Measurements from ENCODE around the gene DHX29. TPM values are rescaled to one million over a fixed set of nuclear protein-coding genes. Genes with fewer than 3 reads are reported as not detected.
A peak's percentile ranks its signal among the peaks of the same experiment; 100 is the strongest.

Gene DHX29, protein sequence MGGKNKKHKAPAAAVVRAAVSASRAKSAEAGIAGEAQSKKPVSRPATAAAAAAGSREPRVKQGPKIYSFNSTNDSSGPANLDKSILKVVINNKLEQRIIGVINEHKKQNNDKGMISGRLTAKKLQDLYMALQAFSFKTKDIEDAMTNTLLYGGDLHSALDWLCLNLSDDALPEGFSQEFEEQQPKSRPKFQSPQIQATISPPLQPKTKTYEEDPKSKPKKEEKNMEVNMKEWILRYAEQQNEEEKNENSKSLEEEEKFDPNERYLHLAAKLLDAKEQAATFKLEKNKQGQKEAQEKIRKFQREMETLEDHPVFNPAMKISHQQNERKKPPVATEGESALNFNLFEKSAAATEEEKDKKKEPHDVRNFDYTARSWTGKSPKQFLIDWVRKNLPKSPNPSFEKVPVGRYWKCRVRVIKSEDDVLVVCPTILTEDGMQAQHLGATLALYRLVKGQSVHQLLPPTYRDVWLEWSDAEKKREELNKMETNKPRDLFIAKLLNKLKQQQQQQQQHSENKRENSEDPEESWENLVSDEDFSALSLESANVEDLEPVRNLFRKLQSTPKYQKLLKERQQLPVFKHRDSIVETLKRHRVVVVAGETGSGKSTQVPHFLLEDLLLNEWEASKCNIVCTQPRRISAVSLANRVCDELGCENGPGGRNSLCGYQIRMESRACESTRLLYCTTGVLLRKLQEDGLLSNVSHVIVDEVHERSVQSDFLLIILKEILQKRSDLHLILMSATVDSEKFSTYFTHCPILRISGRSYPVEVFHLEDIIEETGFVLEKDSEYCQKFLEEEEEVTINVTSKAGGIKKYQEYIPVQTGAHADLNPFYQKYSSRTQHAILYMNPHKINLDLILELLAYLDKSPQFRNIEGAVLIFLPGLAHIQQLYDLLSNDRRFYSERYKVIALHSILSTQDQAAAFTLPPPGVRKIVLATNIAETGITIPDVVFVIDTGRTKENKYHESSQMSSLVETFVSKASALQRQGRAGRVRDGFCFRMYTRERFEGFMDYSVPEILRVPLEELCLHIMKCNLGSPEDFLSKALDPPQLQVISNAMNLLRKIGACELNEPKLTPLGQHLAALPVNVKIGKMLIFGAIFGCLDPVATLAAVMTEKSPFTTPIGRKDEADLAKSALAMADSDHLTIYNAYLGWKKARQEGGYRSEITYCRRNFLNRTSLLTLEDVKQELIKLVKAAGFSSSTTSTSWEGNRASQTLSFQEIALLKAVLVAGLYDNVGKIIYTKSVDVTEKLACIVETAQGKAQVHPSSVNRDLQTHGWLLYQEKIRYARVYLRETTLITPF (N-terminal part only)
- total RNA-seq (44.4 TPM), polyA plus RNA-seq (17.1 TPM)

DNA sequence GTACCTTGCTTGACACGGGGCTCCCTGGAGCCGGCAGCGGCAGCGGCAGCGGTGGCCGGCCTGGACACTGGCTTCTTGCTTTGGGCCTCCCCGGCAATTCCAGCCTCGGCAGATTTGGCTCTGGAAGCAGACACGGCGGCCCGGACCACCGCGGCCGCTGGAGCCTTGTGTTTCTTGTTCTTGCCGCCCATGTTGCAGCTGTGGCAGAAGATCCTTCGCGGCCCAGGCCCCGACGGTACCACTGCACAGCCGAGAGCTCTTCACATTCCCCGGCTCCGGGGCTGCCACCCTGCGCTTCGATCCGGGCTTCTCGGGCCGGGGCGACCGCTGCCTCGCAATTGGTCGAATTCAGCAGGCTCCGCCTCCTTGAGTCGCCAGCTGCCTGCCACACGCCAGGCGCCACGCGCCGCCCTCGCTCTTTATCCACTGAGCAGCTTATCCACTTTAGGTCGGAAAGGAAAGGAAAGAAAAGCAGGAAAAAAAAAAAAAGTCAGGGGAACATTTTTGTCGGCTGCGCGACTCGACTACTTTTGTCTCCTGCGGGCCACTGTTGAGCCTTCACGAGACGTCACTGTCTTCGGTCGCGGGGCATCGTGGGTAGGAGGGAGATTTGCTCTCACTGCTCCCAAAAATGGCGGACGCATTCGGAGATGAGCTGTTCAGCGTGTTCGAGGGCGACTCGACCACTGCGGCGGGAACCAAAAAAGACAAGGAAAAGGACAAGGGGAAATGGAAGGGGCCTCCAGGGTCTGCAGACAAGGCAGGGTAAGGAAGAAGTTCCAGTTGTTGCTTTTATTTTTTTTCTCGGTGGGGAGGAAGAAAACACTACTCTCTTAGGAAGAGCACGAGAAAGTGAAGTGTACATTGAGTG, at the start of gene DHX29, which contains the start of gene MTREX:
DHX29 (minus strand) TSS at position 312 of the 871 bp plus-strand sequence; CDS start at position 191, 121 bp downstream.
MTREX (plus strand) TSS at position 607 of the 871 bp plus-strand sequence; CDS start at position 632, 25 bp downstream.
- DNase-seq (ENCODE audit: extremely low spot score): peak; percentile 92
- Histone ChIP-seq H3K36me3 (ENCODE audit: insufficient read depth) (peaks cover 1% of the 10 kb centered on the region), H3K4me3 (ENCODE audit: low read depth, low read length) (peak within 1 kb of the TSS; percentile 65), H3K27ac (ENCODE audit: low read depth) (peak within 1 kb of the TSS; percentile 82), H3K4me1 (ENCODE audit: insufficient read depth) (peaks cover 4% of the 10 kb centered on the region)
- WGBS: under 1% methylated on average over 62 of the region's 62 CpGs

DNA sequence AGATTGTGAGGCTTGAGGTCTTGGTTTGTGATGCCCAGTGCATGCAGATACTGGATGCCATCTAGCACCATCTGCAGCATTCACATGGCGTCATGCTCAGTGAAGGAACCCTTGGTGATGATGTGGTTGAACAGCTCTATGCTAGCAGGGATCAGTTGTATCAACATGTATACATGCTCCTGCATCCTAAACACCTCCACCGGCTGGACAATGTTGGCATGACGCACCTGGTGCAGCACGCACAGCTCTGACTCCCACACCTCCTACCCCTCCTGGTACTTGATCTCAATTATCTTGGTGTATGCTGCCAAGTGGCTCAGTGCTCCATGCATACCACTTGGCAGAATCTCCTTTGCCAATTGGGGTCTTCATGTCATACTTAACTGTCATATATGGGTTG, 49.4 kb upstream of the DHX29 start:
- Histone ChIP-seq H3K36me3 (ENCODE audit: insufficient read depth) (peaks cover 2% of the 10 kb centered on the region), H3K27ac (ENCODE audit: low read depth) (no peak overlapping the region), H3K4me3 (ENCODE audit: low read depth, low read length) (no peak overlapping the region), H3K4me1 (ENCODE audit: insufficient read depth) (no peaks in the 10 kb centered on the region)
- 92% methylated on average over 4 of the region's 4 CpGs for WGBS
- DNase-seq (ENCODE audit: extremely low spot score): no peak

DNA sequence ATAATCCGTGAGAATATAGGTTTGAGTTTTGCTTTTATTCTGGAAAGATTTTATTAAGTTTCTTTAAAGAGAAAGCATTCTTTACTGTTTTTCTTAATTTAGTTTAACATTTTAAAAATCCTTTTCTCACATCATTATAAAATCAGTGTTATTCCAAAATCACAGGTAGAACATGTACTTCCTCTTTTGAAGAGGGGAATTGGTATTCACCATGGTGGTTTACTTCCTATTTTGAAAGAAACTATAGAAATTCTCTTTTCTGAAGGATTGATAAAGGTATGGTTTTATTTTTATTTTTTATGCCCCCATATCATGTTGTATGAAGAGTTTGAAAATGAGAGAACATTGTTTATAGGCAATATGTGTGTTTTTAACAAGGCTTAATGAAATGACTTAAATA, 43.3 kb upstream of the DHX29 start:
- 93% methylated on average over 1 of the region's 1 CpG for WGBS
- H3K36me3 ChIP-seq (ENCODE audit: insufficient read depth): peaks cover 2% of the 10 kb centered on the region

DNA sequence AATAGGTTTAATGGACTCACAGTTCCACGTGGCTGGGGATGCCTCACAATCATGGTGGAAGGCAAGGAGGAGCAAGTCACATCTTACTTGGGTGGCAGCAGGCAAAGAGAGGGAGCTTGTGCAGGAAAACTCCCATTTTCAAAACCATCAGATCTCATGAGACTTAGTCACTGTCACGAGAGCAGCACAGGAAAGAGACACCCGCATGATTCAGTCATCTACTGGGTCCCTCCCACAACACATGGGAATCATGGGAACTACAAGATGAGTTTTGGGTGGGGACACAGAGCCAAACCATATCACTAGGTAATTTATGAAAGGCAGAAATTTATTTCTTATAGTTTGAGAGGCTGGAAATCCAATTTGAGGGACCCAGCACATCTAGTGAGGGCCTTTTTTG, 40.3 kb upstream of the DHX29 start:
- DNase-seq (ENCODE audit: extremely low spot score): no peak
- no peak overlapping the region for H3K27ac ChIP-seq (ENCODE audit: low read depth)
- no peaks in the 10 kb centered on the region for H3K4me1 ChIP-seq (ENCODE audit: insufficient read depth)
- H3K36me3 ChIP-seq (ENCODE audit: insufficient read depth): peaks cover 2% of the 10 kb centered on the region
- WGBS: 93% methylated on average over 3 of the region's 3 CpGs
- H3K4me3 ChIP-seq (ENCODE audit: low read depth, low read length): no peak overlapping the region

More for the DNA sequence above, 43.3 kb upstream of the DHX29 start:
- no peak overlapping the region for H3K27ac ChIP-seq (ENCODE audit: low read depth)
- no peak for DNase-seq (ENCODE audit: extremely low spot score)
- H3K4me1 ChIP-seq (ENCODE audit: insufficient read depth): no peaks in the 10 kb centered on the region
- no peak overlapping the region for H3K4me3 ChIP-seq (ENCODE audit: low read depth, low read length)

DNA sequence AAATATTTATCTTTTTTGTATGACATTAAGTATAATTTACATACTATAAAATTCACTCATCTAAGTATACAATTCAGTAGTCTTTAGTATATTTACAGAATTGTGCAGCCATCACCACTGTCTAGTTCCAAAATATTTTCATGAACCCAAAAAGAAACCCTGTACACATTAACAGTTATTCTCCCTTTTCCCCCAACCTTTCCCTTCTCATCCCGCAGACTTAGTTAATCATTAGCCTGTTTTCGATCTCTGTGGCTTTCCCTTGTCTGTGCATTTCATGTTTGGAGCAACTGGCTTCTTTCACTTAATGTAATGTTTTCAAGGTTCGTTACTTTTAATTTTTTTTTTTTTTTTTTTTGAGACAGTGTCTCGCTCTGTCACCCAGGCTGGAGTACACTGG, 37.8 kb upstream of the DHX29 start:
- WGBS: 95% methylated on average over 4 of the region's 4 CpGs
- DNase-seq (ENCODE audit: extremely low spot score): no peak
- Histone ChIP-seq H3K27ac (ENCODE audit: low read depth) (no peak overlapping the region), H3K4me3 (ENCODE audit: low read depth, low read length) (no peak overlapping the region), H3K4me1 (ENCODE audit: insufficient read depth) (no peaks in the 10 kb centered on the region), H3K36me3 (ENCODE audit: insufficient read depth) (peaks cover 2% of the 10 kb centered on the region)

DNA sequence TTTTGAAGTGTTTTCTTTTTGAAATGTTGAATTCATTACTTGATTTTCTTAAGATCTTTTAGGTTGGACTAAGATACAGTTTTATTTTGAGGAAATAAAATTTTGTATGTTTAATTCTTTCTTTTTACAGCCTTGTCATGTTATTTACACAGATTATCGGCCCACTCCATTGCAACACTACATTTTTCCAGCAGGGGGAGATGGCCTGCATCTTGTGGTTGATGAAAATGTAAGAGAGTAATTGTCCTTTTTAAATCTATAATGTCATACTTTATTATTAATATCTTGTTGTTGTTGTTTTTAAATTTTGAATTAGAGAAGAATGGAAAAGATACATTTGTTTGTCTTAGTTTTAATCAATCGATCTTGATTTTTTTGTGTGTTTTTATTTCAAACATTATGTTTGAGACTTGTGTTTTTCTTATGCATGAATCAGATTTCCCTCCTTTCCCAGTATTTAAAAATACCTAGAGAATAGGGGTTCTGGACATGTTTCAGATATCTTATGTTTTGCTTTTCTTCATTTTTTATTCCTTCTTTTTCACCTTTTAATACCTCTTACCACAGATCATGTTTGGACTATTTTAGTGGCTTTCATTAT, 37.0 kb upstream of the DHX29 start:
- Histone ChIP-seq H3K27ac (ENCODE audit: low read depth) (no peak overlapping the region), H3K4me3 (ENCODE audit: low read depth, low read length) (no peak overlapping the region), H3K4me1 (ENCODE audit: insufficient read depth) (no peaks in the 10 kb centered on the region), H3K36me3 (ENCODE audit: insufficient read depth) (peaks cover 2% of the 10 kb centered on the region)
- peak; percentile 14 for DNase-seq (ENCODE audit: extremely low spot score)
- 40% methylated on average over 2 of the region's 2 CpGs for WGBS

DNA sequence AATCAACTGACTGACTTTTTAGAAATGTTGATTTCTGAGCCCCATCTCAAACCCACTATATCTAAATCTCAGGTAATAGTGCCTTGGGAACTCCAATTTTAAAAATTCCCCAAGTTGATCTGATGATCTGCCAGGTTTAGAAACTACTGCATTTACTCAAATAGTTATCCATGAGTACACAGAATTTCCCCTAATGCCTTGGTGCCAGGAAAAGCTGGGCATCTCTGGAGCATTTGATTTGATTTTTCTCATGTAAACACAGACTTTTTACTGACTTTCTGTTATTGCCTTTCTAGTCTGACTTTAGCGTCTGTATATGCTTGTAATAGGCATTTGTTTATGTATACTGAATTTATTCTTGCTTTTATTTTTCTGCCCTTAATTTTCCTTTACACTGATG, 36.1 kb upstream of the DHX29 start:
- WGBS: 51% methylated on average over 1 of the region's 1 CpG
- Histone ChIP-seq H3K4me1 (ENCODE audit: insufficient read depth) (no peaks in the 10 kb centered on the region), H3K36me3 (ENCODE audit: insufficient read depth) (no peaks in the 10 kb centered on the region), H3K4me3 (ENCODE audit: low read depth, low read length) (no peak overlapping the region), H3K27ac (ENCODE audit: low read depth) (no peak overlapping the region)
- no peak for DNase-seq (ENCODE audit: extremely low spot score)

DNA sequence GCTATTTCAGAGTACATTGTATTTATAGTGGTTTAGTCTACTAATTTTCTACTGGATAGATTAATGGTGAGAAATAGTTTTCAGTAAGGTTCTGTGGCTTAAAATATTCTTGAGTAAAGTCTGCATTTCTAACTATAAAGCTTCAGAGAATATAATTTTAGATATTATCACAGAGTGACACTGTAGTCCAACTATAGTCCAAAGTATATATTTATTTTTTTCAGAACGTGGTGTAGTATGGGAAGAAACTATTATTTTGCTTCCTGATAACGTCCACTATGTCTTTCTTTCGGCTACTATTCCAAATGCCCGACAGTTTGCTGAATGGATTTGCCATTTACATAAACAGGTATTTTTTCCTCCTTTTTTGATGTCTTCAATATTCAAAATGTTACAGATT, 35.6 kb upstream of the DHX29 start:
- 89% methylated on average over 4 of the region's 4 CpGs for WGBS
- no peaks in the 10 kb centered on the region for H3K4me1 ChIP-seq (ENCODE audit: insufficient read depth)
- H3K36me3 ChIP-seq (ENCODE audit: insufficient read depth): no peaks in the 10 kb centered on the region
- H3K4me3 ChIP-seq (ENCODE audit: low read depth, low read length): no peak overlapping the region
- DNase-seq (ENCODE audit: extremely low spot score): no peak
- H3K27ac ChIP-seq (ENCODE audit: low read depth): no peak overlapping the region

DNA sequence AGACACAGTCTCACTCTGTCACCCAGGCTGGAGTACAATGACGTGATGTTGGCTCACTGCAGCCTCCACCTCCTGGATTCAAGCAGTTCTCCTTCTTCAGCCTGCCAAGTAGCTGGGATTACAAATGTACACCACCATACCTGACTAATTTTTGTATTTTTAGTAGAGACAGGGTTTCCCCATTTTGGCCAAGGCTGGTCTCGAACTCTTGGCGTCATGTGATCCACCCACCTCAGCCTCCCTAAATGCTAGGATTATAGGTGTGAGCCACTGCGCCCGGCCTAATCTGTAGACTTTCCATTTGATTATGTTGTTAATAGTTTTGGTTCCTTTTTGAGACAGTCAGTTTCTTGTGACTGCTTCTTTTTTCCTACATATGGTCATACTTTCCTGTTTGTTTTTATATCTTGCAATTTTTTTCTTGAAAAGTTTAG, 31.3 kb upstream of the DHX29 start:
- WGBS: 87% methylated on average over 5 of the region's 5 CpGs
- H3K36me3 ChIP-seq (ENCODE audit: insufficient read depth): no peaks in the 10 kb centered on the region
- no peaks in the 10 kb centered on the region for H3K4me1 ChIP-seq (ENCODE audit: insufficient read depth)
- no peak for DNase-seq (ENCODE audit: extremely low spot score)
- no peak overlapping the region for H3K4me3 ChIP-seq (ENCODE audit: low read depth, low read length)
- H3K27ac ChIP-seq (ENCODE audit: low read depth): no peak overlapping the region

DNA sequence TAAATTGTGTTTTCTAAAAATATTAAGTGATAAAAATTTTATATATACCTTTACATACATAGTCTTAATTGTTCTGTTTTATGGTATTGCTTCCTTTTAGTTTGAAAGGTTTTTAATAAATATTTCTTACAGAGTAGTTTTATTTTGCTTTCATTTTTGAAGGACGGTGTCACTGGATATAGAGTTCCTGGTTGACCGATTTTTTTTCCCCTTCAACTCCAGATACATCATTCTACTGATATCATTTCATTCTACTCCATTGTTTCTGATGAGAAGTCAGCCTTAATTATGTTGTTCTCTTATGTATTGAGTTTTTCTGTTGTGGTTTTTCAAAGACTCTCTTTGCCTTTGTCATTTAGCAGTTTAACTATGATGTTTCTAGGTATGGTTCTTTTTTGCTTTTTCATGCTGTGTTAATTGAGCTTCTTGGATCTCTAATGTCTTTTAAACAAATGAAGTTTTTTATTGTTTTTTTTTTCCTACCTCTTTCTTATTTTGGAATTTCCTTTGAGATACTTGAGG, 30.7 kb upstream of the DHX29 start:
- no peak overlapping the region for H3K4me3 ChIP-seq (ENCODE audit: low read depth, low read length)
- H3K27ac ChIP-seq (ENCODE audit: low read depth): no peak overlapping the region
- H3K36me3 ChIP-seq (ENCODE audit: insufficient read depth): no peaks in the 10 kb centered on the region
- 83% methylated on average over 2 of the region's 2 CpGs for WGBS
- no peaks in the 10 kb centered on the region for H3K4me1 ChIP-seq (ENCODE audit: insufficient read depth)
- DNase-seq (ENCODE audit: extremely low spot score): no peak

DNA sequence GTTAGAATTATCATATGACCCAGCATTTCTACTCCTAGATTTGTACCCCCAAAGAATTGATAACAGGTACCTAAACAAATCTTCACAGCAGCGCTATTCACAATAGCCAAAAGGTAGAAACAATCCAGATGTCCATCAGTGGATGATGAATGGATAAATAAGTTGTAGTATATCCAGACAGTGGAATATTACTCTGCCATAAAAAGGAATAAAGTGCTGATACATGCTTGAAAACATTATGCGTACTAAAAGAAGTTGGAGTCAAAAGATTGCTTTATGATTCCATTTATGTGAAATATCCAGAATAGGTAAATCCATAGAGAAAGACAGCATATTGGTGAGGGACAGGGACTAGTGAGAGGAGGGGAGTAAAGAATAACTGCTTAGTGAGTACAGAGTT, 26.3 kb upstream of the DHX29 start:
- Histone ChIP-seq H3K27ac (ENCODE audit: low read depth) (no peak overlapping the region), H3K4me1 (ENCODE audit: insufficient read depth) (no peaks in the 10 kb centered on the region), H3K36me3 (ENCODE audit: insufficient read depth) (peaks cover 7% of the 10 kb centered on the region), H3K4me3 (ENCODE audit: low read depth, low read length) (no peak overlapping the region)
- WGBS: 99% methylated on average over 2 of the region's 2 CpGs
- no peak for DNase-seq (ENCODE audit: extremely low spot score)

DNA sequence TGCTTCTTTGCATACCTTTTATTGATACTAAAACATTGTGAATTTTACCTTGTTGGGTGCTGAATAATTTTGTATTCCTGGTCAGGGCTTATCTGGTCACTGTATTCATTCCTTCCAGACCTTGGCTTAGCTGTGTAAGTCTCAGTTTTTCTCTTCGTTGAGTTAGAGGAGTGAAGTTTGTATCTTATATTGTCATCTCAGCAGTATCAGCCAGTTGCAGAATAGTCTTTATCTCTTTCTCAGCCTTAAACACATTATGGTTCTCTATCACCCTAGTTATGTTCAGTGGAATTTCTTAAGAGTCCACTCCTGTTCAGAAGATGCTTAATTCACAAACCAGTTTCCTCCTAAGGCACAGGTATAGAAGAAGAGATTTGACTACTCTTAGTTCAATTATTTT, 25.5 kb upstream of the DHX29 start:
- Histone ChIP-seq H3K4me3 (ENCODE audit: low read depth, low read length) (no peak overlapping the region), H3K4me1 (ENCODE audit: insufficient read depth) (no peaks in the 10 kb centered on the region), H3K36me3 (ENCODE audit: insufficient read depth) (peaks cover 7% of the 10 kb centered on the region), H3K27ac (ENCODE audit: low read depth) (no peak overlapping the region)
- no peak for DNase-seq (ENCODE audit: extremely low spot score)
- 74% methylated on average over 1 of the region's 1 CpG for WGBS
